GM21529 (cell line): ENCODE measurements around the gene ATR.
"Not testable (repeated sequence)": the region's sequence is repeated elsewhere in the genome, so short reads cannot be mapped to it uniquely, and the experiment has no call there.

Experiments used
- ATAC-seq: cut with Tn5 transposase; IDR thresholded peaks from one replicate; pipeline ENCODE4 v1.9.1; 2021; ENCODE audit not compliant: unreplicated experiment

Gene ATR

DNA sequence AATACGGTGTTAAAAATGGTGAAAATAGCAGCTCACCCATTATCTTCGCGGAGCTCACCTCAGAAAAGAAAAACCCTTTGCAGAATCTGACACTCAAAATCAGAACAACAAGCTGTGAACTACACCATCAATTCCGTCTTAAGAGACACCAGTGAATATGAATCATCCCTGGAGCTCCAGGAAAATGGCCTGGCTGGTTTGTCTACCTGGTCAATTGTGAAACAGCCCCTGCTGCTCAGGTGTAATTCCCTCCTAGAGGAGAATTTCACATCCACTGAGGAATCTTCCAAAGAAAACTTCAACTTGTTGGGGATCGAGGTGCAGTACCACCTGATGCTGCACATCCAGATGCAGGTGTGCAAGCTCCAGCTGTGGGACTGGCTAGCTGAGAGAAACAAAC, 127.7 kb downstream of the ATR start:
- ATAC-seq, result no peak

DNA sequence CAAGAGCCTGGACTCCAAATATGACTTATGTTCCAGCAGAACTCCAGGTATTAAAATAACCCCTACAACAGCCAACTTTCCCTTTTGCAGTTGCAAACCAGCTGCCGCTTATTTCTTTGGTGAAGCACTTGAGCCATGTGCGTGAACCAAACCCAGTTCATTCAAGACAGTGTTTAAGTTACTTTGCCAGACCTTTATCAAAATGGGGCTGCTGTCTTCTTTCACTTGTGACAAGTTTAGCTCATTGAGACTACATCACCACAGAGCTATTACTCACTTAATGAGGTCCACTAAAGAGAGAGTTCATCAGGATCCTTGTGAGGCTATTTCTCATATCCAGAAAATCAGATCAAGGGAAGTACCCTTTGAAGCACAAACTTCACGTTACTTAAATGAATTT, 128.3 kb downstream of the ATR start:
- no peak for ATAC-seq

DNA sequence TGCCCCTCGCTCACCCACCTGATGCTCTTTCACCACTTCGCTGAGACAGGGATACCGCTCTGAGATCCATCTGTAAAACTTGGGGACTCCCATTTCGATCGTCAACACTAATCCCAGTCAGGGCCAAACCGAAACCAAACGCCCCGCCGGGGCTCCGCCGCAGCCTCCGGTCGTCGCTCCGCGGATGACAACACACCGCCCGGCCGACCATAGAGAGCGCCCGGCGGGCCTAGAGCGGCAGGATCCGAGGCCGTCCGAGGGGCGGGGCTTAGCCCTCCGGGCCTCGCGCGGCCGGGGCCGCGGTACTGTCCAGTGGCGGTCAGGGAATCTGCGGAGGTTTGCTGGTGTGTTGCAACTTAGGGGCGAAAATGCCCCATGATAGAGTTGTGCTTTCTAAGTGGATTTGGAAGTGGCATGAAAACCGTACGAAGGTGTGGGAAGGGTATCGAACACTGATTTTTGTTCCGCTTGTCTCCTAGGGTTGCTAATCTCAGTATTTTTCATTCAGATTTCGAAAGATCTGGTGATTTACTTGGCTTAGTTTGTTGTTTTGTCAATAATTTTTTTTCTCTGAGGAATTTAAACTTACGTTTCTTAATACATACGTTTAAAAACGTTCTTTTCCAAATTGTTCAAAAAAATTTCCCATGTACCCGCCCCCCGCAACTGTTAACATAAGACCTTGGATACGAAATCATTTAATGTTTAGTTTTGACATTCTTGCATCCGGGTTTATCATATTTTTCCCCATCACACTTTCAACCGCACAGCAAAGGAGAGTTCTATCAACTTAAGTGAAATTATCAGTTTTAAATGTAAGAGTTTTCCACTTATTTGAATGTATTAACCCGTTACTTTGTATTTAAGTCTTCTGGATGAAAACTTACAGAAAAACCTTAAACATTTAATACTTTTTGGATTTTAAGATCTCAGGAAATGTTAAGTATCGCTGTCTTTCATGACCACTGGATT, 130.4 kb downstream of the ATR start, which contains the start of gene XRN1:
TSS of gene XRN1 (minus strand) at position 186 of the 972 bp plus-strand sequence. CDS start at position 93, 93 bp downstream.
- ATAC-seq, result peak; percentile 81

DNA sequence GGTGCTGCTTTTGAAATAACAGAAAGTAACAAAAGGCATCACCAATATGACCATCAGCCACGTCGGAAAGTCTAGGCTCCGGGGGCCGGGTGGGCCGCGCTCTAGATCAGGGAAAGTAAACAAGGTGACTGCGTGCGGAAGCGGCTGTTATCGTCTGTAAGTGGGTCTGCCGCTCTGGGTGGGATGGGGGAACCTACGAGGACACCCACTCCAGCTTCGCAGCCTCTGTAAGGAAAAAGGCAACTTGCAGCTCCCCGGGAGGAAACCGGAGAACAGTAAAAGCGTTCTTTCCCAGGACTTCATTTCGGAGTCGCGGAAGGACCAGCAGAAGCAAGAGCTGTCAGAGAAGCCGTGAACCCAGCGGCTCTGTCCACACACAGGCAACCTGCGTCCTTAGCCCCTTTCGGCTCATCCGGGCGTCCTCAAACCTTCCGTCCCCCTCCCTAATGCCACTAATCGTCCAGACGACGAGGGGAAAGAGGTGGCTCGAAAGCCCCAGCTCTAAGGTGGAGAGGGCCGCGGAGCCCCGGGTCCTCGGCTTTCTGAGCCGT, 131.2 kb downstream of the ATR start:
- ATAC-seq, result peak; percentile 31

DNA sequence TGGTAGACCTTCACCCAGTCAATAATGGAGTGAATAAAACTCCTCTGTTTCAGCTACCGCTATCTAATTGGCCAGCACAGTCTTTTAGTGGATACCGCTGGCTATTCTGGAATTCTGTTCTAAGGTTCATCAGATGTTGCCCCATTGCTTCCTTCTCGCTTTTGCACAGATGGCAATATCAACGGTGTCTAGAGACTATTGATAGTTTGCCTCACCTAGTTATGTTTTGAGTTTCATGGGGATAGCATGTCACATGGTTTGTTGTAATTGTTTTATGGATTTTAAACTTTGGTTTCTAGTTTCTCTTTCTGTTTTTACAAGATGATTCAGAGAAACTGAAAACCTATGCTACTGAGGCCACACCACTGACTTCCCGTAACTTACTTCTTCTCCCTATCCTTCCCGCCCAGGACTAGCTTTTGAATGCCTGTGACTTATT, 132.7 kb downstream of the ATR start:
- peak; percentile 59 for ATAC-seq

DNA sequence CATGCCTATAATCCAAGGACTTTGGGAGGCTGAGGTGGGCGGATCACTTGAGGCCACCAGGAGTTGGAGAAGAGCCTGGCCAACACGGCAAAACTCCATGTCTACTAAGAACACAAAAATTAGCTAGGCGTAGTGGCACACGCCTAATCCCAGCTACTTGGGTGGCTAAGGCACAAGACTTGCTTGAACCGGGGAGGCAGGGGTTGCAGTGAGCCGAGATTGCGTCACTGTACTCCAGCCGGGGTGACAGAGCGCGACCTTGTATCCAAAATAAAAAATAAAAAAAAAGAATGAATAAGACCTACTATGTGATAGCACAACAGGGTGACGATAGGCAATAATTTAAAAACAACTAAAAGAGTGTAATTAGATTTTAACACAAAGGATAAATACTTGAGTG, 134.2 kb downstream of the ATR start:
- ATAC-seq, result no peak

DNA sequence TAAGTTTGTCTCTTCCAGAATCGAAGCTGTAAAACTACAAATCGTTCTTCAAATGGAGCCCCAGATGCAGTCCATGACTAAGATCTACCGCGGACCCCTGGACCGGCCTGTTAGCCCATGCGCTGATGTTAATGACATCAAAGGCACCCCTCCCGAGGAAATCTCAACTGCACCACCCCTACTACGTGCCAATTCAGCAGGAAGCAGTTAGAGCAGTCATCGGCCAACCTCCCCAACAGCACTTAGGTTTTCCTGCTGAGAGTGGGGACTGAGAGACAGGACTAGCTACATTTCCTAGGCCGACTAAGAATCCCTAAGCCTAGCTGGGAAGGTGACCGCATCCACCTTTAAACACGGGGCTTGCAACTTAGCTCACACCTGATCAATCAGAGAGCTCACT, 135.5 kb downstream of the ATR start:
- not testable (repeated sequence) for ATAC-seq

DNA sequence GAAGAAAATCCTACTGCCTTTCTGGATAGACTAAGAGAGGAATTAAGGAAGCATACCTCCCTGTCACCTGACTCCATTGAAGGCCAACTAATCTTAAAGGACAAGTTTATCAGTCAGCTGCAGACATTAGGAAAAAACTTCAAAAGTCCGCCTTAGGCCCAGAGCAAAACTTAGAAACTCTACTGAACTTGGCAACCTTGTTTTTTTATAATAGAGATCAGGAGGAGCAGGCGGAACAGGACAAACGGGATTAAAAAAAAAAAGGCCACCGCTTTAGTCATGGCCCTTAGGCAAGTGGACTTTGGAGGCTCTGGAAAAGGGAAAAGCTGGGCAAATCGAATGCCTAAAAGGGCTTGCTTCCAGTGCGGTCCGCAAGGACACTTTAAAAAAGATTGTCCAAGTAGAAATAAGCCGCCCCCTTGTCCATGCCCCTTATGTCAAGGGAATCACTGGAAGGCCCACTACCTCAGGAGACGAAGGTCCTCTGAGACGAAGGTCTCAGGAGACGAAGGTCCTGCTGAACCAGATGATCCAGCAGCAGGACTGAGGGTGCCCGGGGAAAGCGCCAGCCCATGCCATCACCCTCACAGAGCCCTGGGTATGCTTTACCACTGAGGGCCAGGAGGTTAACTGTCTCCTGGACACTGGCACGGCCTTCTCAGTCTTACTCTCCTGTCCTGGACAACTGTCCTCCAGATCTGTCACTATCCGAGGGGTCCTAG, 138.9 kb downstream of the ATR start:
- ATAC-seq, result not testable (repeated sequence)

DNA sequence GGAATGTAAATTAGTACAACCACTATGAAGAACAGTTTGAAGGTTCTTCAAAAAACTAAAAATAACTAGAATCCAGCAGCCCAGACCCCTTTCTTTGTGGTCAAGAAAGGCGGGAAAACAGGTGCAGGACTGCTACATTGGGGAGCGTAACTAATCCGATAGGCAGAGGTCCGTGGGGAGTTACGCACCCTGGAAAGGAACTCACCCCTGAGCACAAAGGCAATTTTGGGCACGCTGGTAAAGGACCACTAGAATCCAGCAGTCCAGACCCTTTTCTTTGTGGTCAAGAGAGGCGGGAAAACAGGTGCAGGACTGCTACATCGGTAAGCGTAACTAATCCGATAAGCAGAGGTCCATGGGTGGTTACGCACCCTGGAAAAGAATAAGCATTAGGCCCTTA, 140.4 kb downstream of the ATR start:
- not testable (repeated sequence) for ATAC-seq

DNA sequence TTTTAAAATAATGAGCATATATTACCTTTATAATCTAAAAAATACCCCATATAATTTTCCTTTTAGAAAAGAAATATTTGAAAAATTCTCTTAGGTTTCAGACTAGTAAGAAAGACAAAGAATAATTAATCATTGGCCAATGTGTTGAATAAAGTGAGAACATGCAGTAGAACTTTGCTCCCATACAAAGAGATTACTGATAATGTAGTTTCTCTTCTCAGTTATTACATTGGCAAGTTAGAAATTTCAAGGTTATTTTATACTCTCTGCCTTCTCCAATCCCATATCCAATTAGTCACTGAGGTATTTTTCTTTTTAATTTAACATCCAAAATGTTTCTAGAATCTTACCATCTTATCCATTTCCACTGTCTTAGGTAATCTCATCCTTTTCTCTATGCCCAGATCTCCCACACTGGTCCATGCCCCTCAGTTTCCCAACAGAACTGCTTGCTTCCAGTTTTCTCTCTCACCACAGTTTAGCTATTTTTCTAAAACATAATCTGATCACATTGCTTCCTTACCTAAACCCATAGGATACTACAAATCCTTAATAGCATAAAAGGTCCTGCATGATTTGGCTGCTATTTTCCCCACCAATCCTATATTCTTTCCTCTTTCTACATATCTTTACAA, 141.5 kb downstream of the ATR start:
- ATAC-seq, result no peak

DNA sequence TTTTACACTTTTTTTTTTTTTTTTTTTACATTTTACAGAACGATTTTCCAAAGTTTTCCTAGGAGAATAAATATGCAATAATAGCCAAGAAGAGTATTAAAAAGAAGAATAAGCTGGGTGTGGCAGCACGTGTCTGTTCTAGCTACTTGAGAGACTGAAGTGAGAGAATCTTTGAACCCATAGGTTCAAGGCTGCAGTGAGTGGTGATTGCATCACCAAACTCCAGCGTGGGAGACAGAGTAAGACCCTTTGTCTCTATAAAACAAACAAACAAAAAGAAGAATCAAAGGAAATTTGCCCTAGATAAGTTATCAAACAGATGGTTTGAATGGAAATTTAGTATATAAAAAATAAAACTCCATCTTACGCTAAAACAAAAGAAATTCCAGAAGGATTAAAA, 144.0 kb downstream of the ATR start:
- no peak for ATAC-seq

DNA sequence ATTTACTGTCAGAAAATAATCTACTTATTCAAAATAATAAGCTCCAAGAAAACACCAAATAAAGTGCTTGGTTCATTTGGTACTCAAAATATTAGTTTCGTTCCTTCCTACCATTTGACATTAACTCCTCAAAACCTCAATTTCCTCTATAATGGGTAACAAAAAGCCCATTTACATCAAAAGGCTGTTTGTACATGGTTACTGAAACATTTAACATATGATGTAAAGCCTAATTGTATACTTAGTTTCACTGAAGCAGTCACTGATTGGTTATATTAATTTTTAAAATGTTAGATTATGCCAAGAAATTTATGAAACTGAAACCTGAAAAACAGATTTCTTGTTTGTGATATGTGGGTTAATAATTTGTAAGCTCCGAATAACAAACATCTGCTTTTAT, 145.4 kb downstream of the ATR start:
- no peak for ATAC-seq

DNA sequence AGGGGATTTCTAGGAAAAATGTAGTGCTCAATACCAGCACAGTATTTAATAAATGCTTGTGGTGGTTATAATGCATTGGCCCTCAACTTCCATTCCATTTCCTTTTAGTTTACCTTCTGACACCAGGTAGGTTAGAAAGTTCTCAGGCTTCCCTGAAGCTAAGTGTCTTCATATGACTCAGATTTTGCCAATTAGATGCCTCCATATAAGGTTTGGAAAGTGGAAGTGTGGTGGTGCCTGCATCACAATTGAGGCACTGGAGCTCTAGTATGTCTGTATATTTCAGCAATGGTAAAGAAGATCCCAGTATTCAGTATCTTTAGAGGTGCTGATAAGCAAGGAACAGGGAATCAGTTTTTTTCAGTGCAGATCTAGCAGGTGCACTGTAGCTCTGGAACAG, 149.0 kb downstream of the ATR start:
- no peak for ATAC-seq

DNA sequence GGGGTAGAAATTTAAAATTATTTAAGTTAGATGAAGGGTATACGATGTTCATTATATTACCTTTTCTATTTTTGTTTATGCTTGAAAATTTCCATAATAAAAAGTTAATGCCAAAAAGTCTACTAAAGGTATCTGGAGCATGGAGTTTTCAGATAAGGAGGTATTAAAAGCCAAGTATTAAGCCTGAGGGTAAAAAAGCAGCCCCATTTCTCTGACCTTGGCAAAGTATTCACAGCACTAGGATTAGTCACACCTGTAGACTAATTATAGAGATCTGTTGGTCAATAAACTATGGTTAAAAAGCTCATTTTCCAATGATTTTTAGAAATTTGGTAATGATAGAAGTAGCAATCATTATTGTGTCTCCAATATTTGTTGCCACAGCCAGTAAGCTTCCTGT, 153.8 kb downstream of the ATR start:
- no peak for ATAC-seq

DNA sequence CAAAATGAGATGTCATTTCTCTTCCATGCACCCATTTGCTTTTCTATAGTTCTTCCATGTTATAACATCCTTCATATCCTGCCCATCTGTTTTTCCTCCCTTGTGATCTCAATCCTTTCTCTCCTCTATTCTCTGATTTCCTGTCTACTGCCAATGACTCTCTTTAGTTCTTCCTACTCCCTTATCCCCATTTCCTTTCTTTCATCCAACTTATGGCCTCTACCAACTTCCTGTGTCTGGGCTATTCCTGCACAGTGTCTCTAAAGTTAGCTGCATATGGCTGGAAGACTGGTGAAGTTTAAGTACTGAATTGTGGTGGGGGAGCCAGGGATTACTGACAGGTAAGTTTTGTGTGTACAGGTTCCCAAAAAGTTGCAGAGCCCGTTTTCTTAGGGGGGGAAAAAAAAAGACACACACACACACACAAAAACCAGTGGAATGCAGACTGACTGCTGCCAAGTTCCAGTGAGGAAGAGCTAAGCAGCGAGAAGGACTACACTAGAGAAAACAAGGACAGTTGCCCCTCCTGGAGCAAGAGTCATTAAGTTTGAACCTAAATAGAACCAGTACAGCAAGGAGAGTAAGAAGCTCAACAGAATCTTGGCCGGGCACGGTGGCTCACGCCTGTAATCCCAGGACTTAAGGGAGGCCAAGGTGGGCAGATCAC, 159.5 kb downstream of the ATR start:
- ATAC-seq, result no peak

DNA sequence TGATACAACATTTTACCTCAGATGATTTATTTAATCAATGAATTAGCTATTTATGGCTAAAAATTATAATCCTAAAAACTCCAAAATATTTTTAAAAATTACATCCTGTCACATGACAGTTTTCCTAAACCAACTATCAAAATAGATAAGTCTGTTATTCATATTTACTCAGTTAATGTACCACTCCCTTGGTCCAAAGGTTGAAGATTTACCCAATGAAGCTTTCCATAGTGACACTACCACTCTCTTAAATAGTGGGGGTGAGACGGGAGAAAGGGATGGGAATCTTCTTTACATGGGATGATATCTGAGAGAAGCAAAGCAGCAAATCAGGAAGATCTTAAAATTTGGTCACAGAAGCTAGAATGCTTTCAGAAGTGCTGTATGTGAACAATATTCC, 161.2 kb downstream of the ATR start:
- ATAC-seq, result no peak

DNA sequence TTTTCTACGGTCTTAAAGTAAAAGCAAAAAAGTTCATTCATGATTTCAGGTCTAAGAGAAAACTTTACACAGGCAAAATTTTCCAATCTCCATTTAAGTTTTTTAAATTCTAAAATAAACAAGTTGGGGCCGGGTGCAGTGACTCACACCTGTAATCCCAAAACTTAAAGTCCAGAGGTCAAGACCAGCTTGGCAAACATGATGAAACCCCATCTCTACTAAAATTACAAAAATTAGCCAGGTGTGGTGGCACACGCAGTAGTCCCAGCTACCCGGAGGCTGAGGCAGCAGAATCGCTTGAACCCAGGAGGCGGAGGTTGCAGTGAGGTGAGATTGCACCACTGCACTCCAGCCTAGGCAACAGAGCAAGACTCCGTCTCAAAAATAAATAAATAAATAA, 178.0 kb downstream of the ATR start:
- not testable (repeated sequence) for ATAC-seq
